Hepatocyte (in vitro differentiated cells): Measurements from ENCODE around the gene EPHB1. TPM values are rescaled to one million over a fixed set of nuclear protein-coding genes. Genes with fewer than 3 reads are reported as not detected.

Source experiments
- DNase-seq: peaks from one replicate; pipeline ENCODE4 v3.0.0-alpha.2; 2016; ENCODE audit warnings: low spot score
- H2AFZ ChIP-seq: fragments of 200-600 bp; sonication (generic); 2 replicates; pipeline ENCODE4 v1.6.0; 2016; ENCODE audit warnings: antibody characterized with exemption, mild to moderate bottlenecking
- H3K27ac ChIP-seq: fragments of 200-600 bp; sonication (generic); 2 replicates; pipeline ENCODE4 v1.5.1; 2016; ENCODE audit warnings: mild to moderate bottlenecking
- H3K27me3 ChIP-seq: fragments of 200-600 bp; sonication (generic); 2 replicates; pipeline ENCODE4 v1.6.1; 2016
- H3K36me3 ChIP-seq: fragments of 200-600 bp; sonication (generic); replicated peaks from 2 replicates; pipeline ENCODE4 v1.5.1; 2016; ENCODE audit warnings: low read depth; ENCODE audit not compliant: insufficient read depth
- H3K4me1 ChIP-seq: fragments of 200-600 bp; sonication (generic); 2 replicates; pipeline ENCODE4 v1.5.1; 2016; ENCODE audit warnings: mild to moderate bottlenecking, moderate library complexity; ENCODE audit not compliant: insufficient read depth
- H3K4me2 ChIP-seq: fragments of 200-600 bp; sonication (generic); 2 replicates; pipeline ENCODE4 v1.6.0; 2016
- H3K4me3 ChIP-seq: fragments of 200-600 bp; sonication (generic); 2 replicates; pipeline ENCODE4 v1.5.1; 2016; ENCODE audit warnings: mild to moderate bottlenecking
- H3K79me2 ChIP-seq: fragments of 200-600 bp; sonication (generic); 2 replicates; pipeline ENCODE4 v1.6.0; 2017; ENCODE audit warnings: mild to moderate bottlenecking
- H3K9me2 ChIP-seq: fragments of 200-600 bp; sonication (generic); replicated peaks from 2 replicates; pipeline ENCODE4 v1.6.0; 2017; ENCODE audit warnings: mild to moderate bottlenecking; ENCODE audit not compliant: insufficient read depth
- H3K9me3 ChIP-seq: fragments of 200-600 bp; sonication (generic); 2 replicates; pipeline ENCODE4 v1.5.1; 2016; ENCODE audit warnings: low read depth, mild to moderate bottlenecking
- H4K20me1 ChIP-seq: fragments of 200-600 bp; sonication (generic); 2 replicates; pipeline ENCODE4 v1.6.0; 2016; ENCODE audit warnings: mild to moderate bottlenecking; ENCODE audit not compliant: insufficient read depth, poor library complexity, severe bottlenecking
- CTCF ChIP-seq: fragments of 200-600 bp; sonication (generic); IDR thresholded peaks from 2 replicates; pipeline ENCODE4 v1.5.1; 2016; ENCODE audit warnings: antibody characterized with exemption, mild to moderate bottlenecking; ENCODE audit not compliant: poor library complexity
- EZH2 ChIP-seq: fragments of 200-600 bp; sonication (generic); IDR thresholded peaks from 2 replicates; pipeline ENCODE4 v1.6.1; 2016; ENCODE audit warnings: antibody characterized with exemption, mild to moderate bottlenecking, borderline replicate concordance
- EZH2phosphoT487 ChIP-seq: fragments of 200-600 bp; sonication (generic); IDR thresholded peaks from one replicate; pipeline ENCODE4 v1.6.1; 2018; ENCODE audit warnings: antibody characterized with exemption, mild to moderate bottlenecking, low read depth, moderate library complexity; ENCODE audit not compliant: unreplicated experiment, severe bottlenecking
- WGBS: methylation state at CpG from one replicate; pipeline ENCODE4 v1.1.6; 2016; ENCODE audit warnings: low lambda C conversion rate; ENCODE audit errors: missing lambda C conversion rate; 5-methylcytosine and 5-hydroxymethylcytosine counted together
- polyA plus RNA-seq: library from polyadenylated mRNA; unstranded; fragments of >200 nt; fragmentation: Nextera tagmentation; extraction: Ambion mirVana; gene quantifications from 2 replicates; pipeline ENCODE4 v1.2.1, GENCODE V29; 2016
- total RNA-seq: library from RNA; depleted of rRNA; stranded (reverse); fragments of >200 nt; gene quantifications from 2 replicates; pipeline ENCODE4 v1.2.3, GENCODE V29; 2014

The EPHB1 gene
- total and polyA plus RNA-seq, 2 experiments from 2014 or later, result 3.3 to 5.6 TPM

GRCh38 chr3:135131290-135131689, 336.2 kb downstream of the EPHB1 start:
- Histone ChIP-seq H3K4me3 (no peak overlapping the region), H3K4me2 (no peak overlapping the region), H3K79me2 (no peaks in the 10 kb centered on the region), H3K4me1 (no peaks in the 10 kb centered on the region), H2AFZ (no peak overlapping the region), H3K27ac (no peak overlapping the region), H3K9me2 (no peaks in the 10 kb centered on the region), H3K27me3 (no peaks in the 10 kb centered on the region), H4K20me1 (no peaks in the 10 kb centered on the region), H3K36me3 (no peaks in the 10 kb centered on the region), H3K9me3 (no peaks in the 10 kb centered on the region)
- DNase-seq, result no peak
- WGBS, result 81% methylated on average over 7 of the region's 7 CpGs
- TF ChIP-seq CTCF (no peak), EZH2phosphoT487 (no peak), EZH2 (no peak)

DNA sequence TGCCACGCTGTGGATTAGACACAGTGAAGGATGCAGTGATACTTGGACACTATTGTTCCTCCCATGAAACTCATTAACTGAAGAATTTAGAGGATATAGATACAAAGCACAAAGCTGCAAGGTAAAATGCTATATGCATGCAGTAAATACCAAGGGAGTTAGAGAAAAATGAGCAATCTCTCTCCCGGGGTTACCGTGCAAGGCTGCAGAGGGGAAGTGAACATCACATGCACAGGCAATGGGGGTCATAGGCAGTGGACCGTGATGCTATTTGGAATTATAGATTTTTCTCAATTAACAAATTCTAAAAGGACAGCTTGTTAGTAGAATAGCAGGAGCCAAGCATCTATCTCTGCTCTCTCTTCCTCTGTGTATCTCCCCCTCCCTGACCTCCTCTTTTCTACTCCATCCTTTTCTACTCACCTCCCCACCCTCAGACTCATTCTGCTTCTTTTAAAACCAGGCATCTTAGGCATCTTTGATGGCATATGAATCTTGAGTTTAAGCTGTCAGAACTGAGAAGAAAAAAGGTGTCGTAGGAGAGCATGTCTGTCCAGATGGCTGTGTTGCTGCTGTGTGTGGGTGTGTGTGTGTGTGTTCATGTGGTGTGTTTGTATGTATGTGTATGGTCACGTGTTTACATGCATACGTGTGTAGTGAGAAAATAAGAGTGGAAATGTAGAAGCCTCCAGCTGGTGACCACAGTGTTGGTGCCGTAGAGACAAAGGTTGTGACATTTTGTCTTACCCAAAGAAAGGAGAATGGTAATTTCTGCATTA, 339.0 kb downstream of the EPHB1 start:
- H3K4me1 ChIP-seq, result no peaks in the 10 kb centered on the region
- H3K9me2 ChIP-seq, result no peaks in the 10 kb centered on the region
- DNase-seq, result no peak
- H2AFZ ChIP-seq, result no peak overlapping the region
- H3K4me2 ChIP-seq, result no peak overlapping the region
- no peak overlapping the region for H3K4me3 ChIP-seq
- H3K36me3 ChIP-seq, result no peaks in the 10 kb centered on the region
- 90% methylated on average over 8 of the region's 8 CpGs for WGBS
- TF ChIP-seq EZH2phosphoT487 (no peak), EZH2 (no peak), CTCF (no peak)
- H4K20me1 ChIP-seq, result no peaks in the 10 kb centered on the region
- no peak overlapping the region for H3K27ac ChIP-seq
- H3K9me3 ChIP-seq, result no peaks in the 10 kb centered on the region
- no peaks in the 10 kb centered on the region for H3K79me2 ChIP-seq
- H3K27me3 ChIP-seq, result no peaks in the 10 kb centered on the region

DNA sequence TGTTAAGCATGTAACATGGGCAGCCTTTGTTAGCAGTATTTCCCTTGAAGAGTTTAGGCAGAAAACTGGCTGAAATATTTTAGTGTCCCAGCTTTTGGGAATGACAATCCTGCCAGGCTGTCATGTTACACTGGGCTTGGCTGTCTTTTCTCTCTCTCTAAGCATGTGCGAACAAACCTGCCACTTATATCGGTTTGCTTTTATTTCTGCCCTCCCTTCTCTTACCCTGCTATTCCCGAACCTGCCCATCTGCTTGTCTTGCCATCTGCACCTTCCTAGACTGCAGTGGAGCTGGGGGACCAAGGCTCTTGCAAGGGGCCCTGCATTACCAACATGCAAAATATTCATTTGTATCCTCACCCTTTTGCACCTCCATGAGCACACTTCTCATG, 339.6 kb downstream of the EPHB1 start:
- no peaks in the 10 kb centered on the region for H3K27me3 ChIP-seq

More for the DNA sequence above, 339.6 kb downstream of the EPHB1 start:
- WGBS, result 73% methylated on average over 3 of the region's 3 CpGs
- no peaks in the 10 kb centered on the region for H3K4me1 ChIP-seq
- H3K4me3 ChIP-seq, result no peak overlapping the region
- H4K20me1 ChIP-seq, result no peaks in the 10 kb centered on the region
- TF ChIP-seq EZH2phosphoT487 (no peak), CTCF (no peak), EZH2 (no peak)
- H3K79me2 ChIP-seq, result no peaks in the 10 kb centered on the region
- H3K9me3 ChIP-seq, result no peaks in the 10 kb centered on the region
- no peak overlapping the region for H3K27ac ChIP-seq
- no peak overlapping the region for H2AFZ ChIP-seq
- no peaks in the 10 kb centered on the region for H3K36me3 ChIP-seq
- H3K9me2 ChIP-seq, result no peaks in the 10 kb centered on the region
- no peak overlapping the region for H3K4me2 ChIP-seq
- no peak for DNase-seq
